HEK293 (cell line): ENCODE measurements around the gene RBFOX2.

Source experiments
- HOXA7 ChIP-seq: sonication (generic); formaldehyde crosslinking; IDR thresholded peaks from 2 replicates; pipeline ENCODE4 v1.8.1; 2022; ENCODE audit warnings: missing genetic modification reagents, borderline replicate concordance
- KLF1 ChIP-seq: fragments of 450-650 bp; formaldehyde crosslinking; IDR thresholded peaks from 2 replicates; pipeline ENCODE4 v1.5.1; 2016; ENCODE audit warnings: missing biosample characterization, missing genetic modification characterization
- KLF10 ChIP-seq: fragments of 450-650 bp; IDR thresholded peaks from 2 replicates; pipeline ENCODE4 v1.5.1; 2018; ENCODE audit warnings: missing biosample characterization, mild to moderate bottlenecking, missing genetic modification characterization
- RBAK ChIP-seq: fragments of 450-650 bp; formaldehyde crosslinking; IDR thresholded peaks from 2 replicates; pipeline ENCODE4 v1.5.1; 2016; ENCODE audit warnings: missing biosample characterization, missing genetic modification characterization
- REPIN1 ChIP-seq: fragments of 450-650 bp; formaldehyde crosslinking; IDR thresholded peaks from 2 replicates; pipeline ENCODE4 v1.5.1; 2017; ENCODE audit warnings: missing biosample characterization, missing genetic modification characterization, low read depth
- SP7 ChIP-seq: fragments of 450-650 bp; formaldehyde crosslinking; IDR thresholded peaks from 2 replicates; pipeline ENCODE4 v1.5.1; 2016; ENCODE audit warnings: missing biosample characterization, missing genetic modification characterization
- YY1 ChIP-seq: fragments of 450-650 bp; formaldehyde crosslinking; IDR thresholded peaks from 2 replicates; pipeline ENCODE4 v1.5.1; 2018; ENCODE audit warnings: missing biosample characterization, missing genetic modification characterization
- ZBTB17 ChIP-seq: fragments of 450-650 bp; formaldehyde crosslinking; IDR thresholded peaks from 2 replicates; pipeline ENCODE4 v1.5.1; 2016; ENCODE audit warnings: missing biosample characterization, missing genetic modification characterization
- ZBTB7A ChIP-seq: fragments of 450-650 bp; formaldehyde crosslinking; IDR thresholded peaks from 2 replicates; pipeline ENCODE4 v1.5.1; 2016; ENCODE audit warnings: low read depth, missing biosample characterization, missing genetic modification characterization
- ZNF114 ChIP-seq: fragments of 450-650 bp; formaldehyde crosslinking; IDR thresholded peaks from 2 replicates; pipeline ENCODE4 v1.5.0; 2017; ENCODE audit warnings: missing biosample characterization, missing genetic modification characterization
- ZNF175 ChIP-seq: fragments of 450-650 bp; formaldehyde crosslinking; IDR thresholded peaks from 2 replicates; pipeline ENCODE4 v1.5.1; 2016; ENCODE audit warnings: missing biosample characterization, missing genetic modification characterization
- ZNF223 ChIP-seq: fragments of 450-650 bp; formaldehyde crosslinking; IDR thresholded peaks from 2 replicates; pipeline ENCODE4 v1.5.1; 2016; ENCODE audit warnings: missing biosample characterization, missing genetic modification characterization
- ZNF473 ChIP-seq: fragments of 450-650 bp; formaldehyde crosslinking; IDR thresholded peaks from 2 replicates; pipeline ENCODE4 v1.5.1; 2017; ENCODE audit warnings: missing biosample characterization, missing genetic modification characterization
- ZNF510 ChIP-seq: fragments of 450-650 bp; formaldehyde crosslinking; IDR thresholded peaks from 2 replicates; pipeline ENCODE4 v1.5.1; 2018; ENCODE audit warnings: mild to moderate bottlenecking, missing genetic modification characterization, missing biosample characterization; ENCODE audit not compliant: insufficient replicate concordance
- ZNF530 ChIP-seq: fragments of 450-650 bp; formaldehyde crosslinking; IDR thresholded peaks from 2 replicates; pipeline ENCODE4 v1.5.1; 2016; ENCODE audit warnings: low read depth, missing biosample characterization, missing genetic modification characterization
- ZNF621 ChIP-seq: fragments of 450-650 bp; formaldehyde crosslinking; IDR thresholded peaks from 2 replicates; pipeline ENCODE4 v1.5.1; 2017; ENCODE audit warnings: missing biosample characterization, missing genetic modification characterization
- ZNF670 ChIP-seq: fragments of 450-650 bp; formaldehyde crosslinking; IDR thresholded peaks from 2 replicates; pipeline ENCODE4 v1.5.1; 2016; ENCODE audit warnings: missing biosample characterization, missing genetic modification characterization, low read depth
- ZNF777 ChIP-seq: fragments of 450-650 bp; formaldehyde crosslinking; IDR thresholded peaks from 2 replicates; pipeline ENCODE4 v1.5.1; 2017; ENCODE audit warnings: missing biosample characterization, missing genetic modification characterization, borderline replicate concordance
- TF ChIP-seq, protein P1 (sequence below): fragments of 450-650 bp; formaldehyde crosslinking; IDR thresholded peaks from 2 replicates; pipeline ENCODE4 v1.5.1; 2017; ENCODE audit warnings: missing biosample characterization, missing genetic modification characterization
- TF ChIP-seq, protein P2 (sequence below): fragments of 450-650 bp; formaldehyde crosslinking; IDR thresholded peaks from 2 replicates; pipeline ENCODE4 v1.5.1; 2016; ENCODE audit warnings: missing biosample characterization, missing genetic modification characterization
- TF ChIP-seq, protein P3 (sequence below): fragments of 450-650 bp; IDR thresholded peaks from 2 replicates; pipeline ENCODE4 v1.5.1; 2018; ENCODE audit warnings: missing biosample characterization, mild to moderate bottlenecking, missing genetic modification characterization
- TF ChIP-seq, protein P4 (sequence below): fragments of 450-650 bp; formaldehyde crosslinking; IDR thresholded peaks from 2 replicates; pipeline ENCODE4 v1.5.1; 2016; ENCODE audit warnings: missing biosample characterization, missing genetic modification characterization
- TF ChIP-seq, protein P5 (sequence below): fragments of 450-650 bp; formaldehyde crosslinking; IDR thresholded peaks from 2 replicates; pipeline ENCODE4 v1.5.1; 2017; ENCODE audit warnings: missing biosample characterization, missing genetic modification characterization
- TF ChIP-seq, protein P6 (sequence below): fragments of 450-650 bp; formaldehyde crosslinking; IDR thresholded peaks from 2 replicates; pipeline ENCODE4 v1.5.1; 2016; ENCODE audit warnings: missing biosample characterization, missing genetic modification characterization
- TF ChIP-seq, protein P7 (sequence below): fragments of 450-650 bp; formaldehyde crosslinking; IDR thresholded peaks from 2 replicates; pipeline ENCODE4 v1.5.1; 2016; ENCODE audit warnings: missing biosample characterization, missing genetic modification characterization
- TF ChIP-seq, protein P8 (sequence below): fragments of 450-650 bp; formaldehyde crosslinking; IDR thresholded peaks from 2 replicates; pipeline ENCODE4 v1.5.1; 2016; ENCODE audit warnings: missing biosample characterization, missing genetic modification characterization

The RBFOX2 gene

DNA sequence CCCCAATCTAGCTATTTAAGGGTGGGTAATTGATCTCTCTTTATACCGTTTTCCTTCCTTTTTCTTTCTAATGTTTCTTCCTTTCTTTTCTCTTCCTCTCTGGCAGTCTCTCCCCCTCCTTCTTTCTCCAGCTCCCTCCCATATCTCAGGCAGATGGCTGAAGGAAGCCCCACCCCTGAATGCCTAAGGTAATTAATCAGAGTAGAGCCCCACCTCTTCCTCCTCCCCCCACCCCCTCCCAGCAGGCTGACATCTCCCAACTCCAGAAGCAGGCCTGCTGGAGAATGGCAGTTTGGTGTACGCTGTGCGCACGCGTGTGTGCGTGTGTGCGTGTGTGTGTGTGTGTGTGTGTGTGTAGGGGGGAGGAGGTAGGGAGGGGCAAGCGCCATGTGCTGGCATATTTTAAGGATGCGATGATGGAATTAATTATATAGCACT lies 188.3 kb downstream of the RBFOX2 start (continued):
- TF ChIP-seq, protein P1, sequence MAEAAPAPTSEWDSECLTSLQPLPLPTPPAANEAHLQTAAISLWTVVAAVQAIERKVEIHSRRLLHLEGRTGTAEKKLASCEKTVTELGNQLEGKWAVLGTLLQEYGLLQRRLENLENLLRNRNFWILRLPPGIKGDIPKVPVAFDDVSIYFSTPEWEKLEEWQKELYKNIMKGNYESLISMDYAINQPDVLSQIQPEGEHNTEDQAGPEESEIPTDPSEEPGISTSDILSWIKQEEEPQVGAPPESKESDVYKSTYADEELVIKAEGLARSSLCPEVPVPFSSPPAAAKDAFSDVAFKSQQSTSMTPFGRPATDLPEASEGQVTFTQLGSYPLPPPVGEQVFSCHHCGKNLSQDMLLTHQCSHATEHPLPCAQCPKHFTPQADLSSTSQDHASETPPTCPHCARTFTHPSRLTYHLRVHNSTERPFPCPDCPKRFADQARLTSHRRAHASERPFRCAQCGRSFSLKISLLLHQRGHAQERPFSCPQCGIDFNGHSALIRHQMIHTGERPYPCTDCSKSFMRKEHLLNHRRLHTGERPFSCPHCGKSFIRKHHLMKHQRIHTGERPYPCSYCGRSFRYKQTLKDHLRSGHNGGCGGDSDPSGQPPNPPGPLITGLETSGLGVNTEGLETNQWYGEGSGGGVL (tag by site-specific recombination): peak; percentile 99
- TF ChIP-seq, protein P2, sequence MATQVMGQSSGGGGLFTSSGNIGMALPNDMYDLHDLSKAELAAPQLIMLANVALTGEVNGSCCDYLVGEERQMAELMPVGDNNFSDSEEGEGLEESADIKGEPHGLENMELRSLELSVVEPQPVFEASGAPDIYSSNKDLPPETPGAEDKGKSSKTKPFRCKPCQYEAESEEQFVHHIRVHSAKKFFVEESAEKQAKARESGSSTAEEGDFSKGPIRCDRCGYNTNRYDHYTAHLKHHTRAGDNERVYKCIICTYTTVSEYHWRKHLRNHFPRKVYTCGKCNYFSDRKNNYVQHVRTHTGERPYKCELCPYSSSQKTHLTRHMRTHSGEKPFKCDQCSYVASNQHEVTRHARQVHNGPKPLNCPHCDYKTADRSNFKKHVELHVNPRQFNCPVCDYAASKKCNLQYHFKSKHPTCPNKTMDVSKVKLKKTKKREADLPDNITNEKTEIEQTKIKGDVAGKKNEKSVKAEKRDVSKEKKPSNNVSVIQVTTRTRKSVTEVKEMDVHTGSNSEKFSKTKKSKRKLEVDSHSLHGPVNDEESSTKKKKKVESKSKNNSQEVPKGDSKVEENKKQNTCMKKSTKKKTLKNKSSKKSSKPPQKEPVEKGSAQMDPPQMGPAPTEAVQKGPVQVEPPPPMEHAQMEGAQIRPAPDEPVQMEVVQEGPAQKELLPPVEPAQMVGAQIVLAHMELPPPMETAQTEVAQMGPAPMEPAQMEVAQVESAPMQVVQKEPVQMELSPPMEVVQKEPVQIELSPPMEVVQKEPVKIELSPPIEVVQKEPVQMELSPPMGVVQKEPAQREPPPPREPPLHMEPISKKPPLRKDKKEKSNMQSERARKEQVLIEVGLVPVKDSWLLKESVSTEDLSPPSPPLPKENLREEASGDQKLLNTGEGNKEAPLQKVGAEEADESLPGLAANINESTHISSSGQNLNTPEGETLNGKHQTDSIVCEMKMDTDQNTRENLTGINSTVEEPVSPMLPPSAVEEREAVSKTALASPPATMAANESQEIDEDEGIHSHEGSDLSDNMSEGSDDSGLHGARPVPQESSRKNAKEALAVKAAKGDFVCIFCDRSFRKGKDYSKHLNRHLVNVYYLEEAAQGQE (tag by site-specific recombination): no peak
- TF ChIP-seq, protein P3, sequence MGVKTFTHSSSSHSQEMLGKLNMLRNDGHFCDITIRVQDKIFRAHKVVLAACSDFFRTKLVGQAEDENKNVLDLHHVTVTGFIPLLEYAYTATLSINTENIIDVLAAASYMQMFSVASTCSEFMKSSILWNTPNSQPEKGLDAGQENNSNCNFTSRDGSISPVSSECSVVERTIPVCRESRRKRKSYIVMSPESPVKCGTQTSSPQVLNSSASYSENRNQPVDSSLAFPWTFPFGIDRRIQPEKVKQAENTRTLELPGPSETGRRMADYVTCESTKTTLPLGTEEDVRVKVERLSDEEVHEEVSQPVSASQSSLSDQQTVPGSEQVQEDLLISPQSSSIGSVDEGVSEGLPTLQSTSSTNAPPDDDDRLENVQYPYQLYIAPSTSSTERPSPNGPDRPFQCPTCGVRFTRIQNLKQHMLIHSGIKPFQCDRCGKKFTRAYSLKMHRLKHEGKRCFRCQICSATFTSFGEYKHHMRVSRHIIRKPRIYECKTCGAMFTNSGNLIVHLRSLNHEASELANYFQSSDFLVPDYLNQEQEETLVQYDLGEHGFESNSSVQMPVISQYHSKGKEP (tag by site-specific recombination): no peak
- TF ChIP-seq, protein P4, sequence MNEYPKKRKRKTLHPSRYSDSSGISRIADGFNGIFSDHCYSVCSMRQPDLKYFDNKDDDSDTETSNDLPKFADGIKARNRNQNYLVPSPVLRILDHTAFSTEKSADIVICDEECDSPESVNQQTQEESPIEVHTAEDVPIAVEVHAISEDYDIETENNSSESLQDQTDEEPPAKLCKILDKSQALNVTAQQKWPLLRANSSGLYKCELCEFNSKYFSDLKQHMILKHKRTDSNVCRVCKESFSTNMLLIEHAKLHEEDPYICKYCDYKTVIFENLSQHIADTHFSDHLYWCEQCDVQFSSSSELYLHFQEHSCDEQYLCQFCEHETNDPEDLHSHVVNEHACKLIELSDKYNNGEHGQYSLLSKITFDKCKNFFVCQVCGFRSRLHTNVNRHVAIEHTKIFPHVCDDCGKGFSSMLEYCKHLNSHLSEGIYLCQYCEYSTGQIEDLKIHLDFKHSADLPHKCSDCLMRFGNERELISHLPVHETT (tag by site-specific recombination): peak; percentile 93
- TF ChIP-seq ZNF473 (tag by site-specific recombination) (no peak), REPIN1 (tag by site-specific recombination) (no peak), HOXA7 (CRISPR knock-in tag) (no peak), ZNF114 (tag by site-specific recombination) (no peak), ZNF670 (tag by site-specific recombination) (no peak), YY1 (tag by site-specific recombination) (peak; percentile 77), SP7 (peak; percentile 99), KLF1 (tag by site-specific recombination) (peak; percentile 93), ZNF510 (tag by site-specific recombination) (no peak), KLF10 (tag by site-specific recombination) (peak; percentile 49; the same call in 1 of the 2 replicates), RBAK (tag by site-specific recombination) (no peak), ZBTB7A (tag by site-specific recombination) (peak; percentile 95), ZBTB17 (tag by site-specific recombination) (peak; percentile 91), ZNF175 (no peak), ZNF777 (tag by site-specific recombination) (no peak), ZNF621 (tag by site-specific recombination) (no peak), ZNF223 (no peak), ZNF530 (tag by site-specific recombination) (no peak)
- TF ChIP-seq, protein P5, sequence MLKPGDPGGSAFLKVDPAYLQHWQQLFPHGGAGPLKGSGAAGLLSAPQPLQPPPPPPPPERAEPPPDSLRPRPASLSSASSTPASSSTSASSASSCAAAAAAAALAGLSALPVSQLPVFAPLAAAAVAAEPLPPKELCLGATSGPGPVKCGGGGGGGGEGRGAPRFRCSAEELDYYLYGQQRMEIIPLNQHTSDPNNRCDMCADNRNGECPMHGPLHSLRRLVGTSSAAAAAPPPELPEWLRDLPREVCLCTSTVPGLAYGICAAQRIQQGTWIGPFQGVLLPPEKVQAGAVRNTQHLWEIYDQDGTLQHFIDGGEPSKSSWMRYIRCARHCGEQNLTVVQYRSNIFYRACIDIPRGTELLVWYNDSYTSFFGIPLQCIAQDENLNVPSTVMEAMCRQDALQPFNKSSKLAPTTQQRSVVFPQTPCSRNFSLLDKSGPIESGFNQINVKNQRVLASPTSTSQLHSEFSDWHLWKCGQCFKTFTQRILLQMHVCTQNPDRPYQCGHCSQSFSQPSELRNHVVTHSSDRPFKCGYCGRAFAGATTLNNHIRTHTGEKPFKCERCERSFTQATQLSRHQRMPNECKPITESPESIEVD (tag by site-specific recombination): peak; percentile 40
- TF ChIP-seq, protein P6, sequence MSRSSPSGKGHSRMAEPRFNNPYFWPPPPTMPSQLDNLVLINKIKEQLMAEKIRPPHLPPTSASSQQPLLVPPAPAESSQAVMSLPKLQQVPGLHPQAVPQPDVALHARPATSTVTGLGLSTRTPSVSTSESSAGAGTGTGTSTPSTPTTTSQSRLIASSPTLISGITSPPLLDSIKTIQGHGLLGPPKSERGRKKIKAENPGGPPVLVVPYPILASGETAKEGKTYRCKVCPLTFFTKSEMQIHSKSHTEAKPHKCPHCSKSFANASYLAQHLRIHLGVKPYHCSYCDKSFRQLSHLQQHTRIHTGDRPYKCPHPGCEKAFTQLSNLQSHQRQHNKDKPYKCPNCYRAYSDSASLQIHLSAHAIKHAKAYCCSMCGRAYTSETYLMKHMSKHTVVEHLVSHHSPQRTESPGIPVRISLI: no peak
- TF ChIP-seq, protein P7, sequence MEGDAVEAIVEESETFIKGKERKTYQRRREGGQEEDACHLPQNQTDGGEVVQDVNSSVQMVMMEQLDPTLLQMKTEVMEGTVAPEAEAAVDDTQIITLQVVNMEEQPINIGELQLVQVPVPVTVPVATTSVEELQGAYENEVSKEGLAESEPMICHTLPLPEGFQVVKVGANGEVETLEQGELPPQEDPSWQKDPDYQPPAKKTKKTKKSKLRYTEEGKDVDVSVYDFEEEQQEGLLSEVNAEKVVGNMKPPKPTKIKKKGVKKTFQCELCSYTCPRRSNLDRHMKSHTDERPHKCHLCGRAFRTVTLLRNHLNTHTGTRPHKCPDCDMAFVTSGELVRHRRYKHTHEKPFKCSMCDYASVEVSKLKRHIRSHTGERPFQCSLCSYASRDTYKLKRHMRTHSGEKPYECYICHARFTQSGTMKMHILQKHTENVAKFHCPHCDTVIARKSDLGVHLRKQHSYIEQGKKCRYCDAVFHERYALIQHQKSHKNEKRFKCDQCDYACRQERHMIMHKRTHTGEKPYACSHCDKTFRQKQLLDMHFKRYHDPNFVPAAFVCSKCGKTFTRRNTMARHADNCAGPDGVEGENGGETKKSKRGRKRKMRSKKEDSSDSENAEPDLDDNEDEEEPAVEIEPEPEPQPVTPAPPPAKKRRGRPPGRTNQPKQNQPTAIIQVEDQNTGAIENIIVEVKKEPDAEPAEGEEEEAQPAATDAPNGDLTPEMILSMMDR (tag by site-specific recombination): no peak
- TF ChIP-seq, protein P8, sequence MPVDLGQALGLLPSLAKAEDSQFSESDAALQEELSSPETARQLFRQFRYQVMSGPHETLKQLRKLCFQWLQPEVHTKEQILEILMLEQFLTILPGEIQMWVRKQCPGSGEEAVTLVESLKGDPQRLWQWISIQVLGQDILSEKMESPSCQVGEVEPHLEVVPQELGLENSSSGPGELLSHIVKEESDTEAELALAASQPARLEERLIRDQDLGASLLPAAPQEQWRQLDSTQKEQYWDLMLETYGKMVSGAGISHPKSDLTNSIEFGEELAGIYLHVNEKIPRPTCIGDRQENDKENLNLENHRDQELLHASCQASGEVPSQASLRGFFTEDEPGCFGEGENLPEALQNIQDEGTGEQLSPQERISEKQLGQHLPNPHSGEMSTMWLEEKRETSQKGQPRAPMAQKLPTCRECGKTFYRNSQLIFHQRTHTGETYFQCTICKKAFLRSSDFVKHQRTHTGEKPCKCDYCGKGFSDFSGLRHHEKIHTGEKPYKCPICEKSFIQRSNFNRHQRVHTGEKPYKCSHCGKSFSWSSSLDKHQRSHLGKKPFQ (tag by site-specific recombination): peak; percentile 66; the same call in 1 of the 2 replicates
